GM21529 (cell line): ENCODE results near the gene BATF3.

ENCODE experiments used
- ATAC-seq: cut with Tn5 transposase; IDR thresholded peaks from one replicate; pipeline ENCODE4 v1.9.1; 2021; ENCODE audit not compliant: unreplicated experiment

The BATF3 gene

GRCh38 chr1:212710566-212710965, 10.9 kb upstream of the BATF3 start:
- ATAC-seq: no peak

GRCh38 chr1:212703991-212704564, 4.4 kb upstream of the BATF3 start:
- no peak for ATAC-seq

GRCh38 chr1:212702672-212703071, 3.0 kb upstream of the BATF3 start:
- no peak for ATAC-seq

GRCh38 chr1:212701910-212702309, 2.3 kb upstream of the BATF3 start:
- ATAC-seq: no peak

GRCh38 chr1:212700892-212701819, 1.5 kb upstream of the BATF3 start:
- no peak for ATAC-seq

GRCh38 chr1:212700223-212700891, 717 bp upstream of the BATF3 start:
- peak; percentile 22 for ATAC-seq

GRCh38 chr1:212699104-212699624, 476 bp downstream of the BATF3 start:
- ATAC-seq: peak; percentile 52

GRCh38 chr1:212698467-212699103, 1.1 kb downstream of the BATF3 start:
- peak; percentile 14 for ATAC-seq

GRCh38 chr1:212696721-212697331, 2.8 kb downstream of the BATF3 start:
- no peak for ATAC-seq

- no peak for ATAC-seq
Measured at GRCh38 chr1:212692774-212693644, 6.6 kb downstream of the BATF3 start.

GRCh38 chr1:212691561-212692071, 8.0 kb downstream of the BATF3 start:
- no peak for ATAC-seq

GRCh38 chr1:212690816-212691403, 8.7 kb downstream of the BATF3 start:
- ATAC-seq: no peak

GRCh38 chr1:212689758-212690529, 9.7 kb downstream of the BATF3 start:
- ATAC-seq: no peak

- ATAC-seq: no peak
Measured at GRCh38 chr1:212689196-212689725, 10.4 kb downstream of the BATF3 start.

GRCh38 chr1:212688341-212689047, 11.1 kb downstream of the BATF3 start:
- ATAC-seq: no peak

- no peak for ATAC-seq
Measured at GRCh38 chr1:212687811-212688210, 11.8 kb downstream of the BATF3 start.

- no peak for ATAC-seq
Measured at GRCh38 chr1:212686591-212686990, 13.0 kb downstream of the BATF3 start.
